EL (cell line): Measurements from ENCODE around the gene NSMCE1.

ENCODE experiments used
- DNase-seq: peaks from one replicate; pipeline ENCODE4 v3.0.0-alpha.2; 2016

Gene NSMCE1

GRCh38 chr16:27189335-27189972 is 79.1 kb downstream of the NSMCE1 start:
- no peak for DNase-seq

GRCh38 chr16:27188633-27189032 is 79.9 kb downstream of the NSMCE1 start:
- no peak for DNase-seq

DNA sequence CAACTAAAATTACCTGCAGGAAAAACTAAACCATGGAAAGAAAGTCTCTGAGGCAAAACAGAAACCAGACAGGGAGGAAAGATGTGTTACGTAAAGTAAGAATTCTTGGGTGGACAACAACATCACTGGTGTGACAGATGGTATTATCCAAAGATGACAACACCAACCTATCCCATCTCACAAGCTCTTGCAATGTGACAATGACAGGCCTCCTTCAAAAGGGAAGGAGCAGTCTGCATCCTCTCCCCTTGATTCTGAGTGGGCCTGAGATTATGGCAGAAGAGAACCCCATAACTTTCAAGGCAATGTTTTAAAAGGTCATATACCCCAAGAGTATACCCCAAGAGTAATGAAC is 82.8 kb downstream of the NSMCE1 start:
- no peak for DNase-seq

GRCh38 chr16:27182906-27183405 is 85.6 kb downstream of the NSMCE1 start:
- DNase-seq: no peak

GRCh38 chr16:27181019-27181790 is 87.4 kb downstream of the NSMCE1 start:
- no peak for DNase-seq

DNA sequence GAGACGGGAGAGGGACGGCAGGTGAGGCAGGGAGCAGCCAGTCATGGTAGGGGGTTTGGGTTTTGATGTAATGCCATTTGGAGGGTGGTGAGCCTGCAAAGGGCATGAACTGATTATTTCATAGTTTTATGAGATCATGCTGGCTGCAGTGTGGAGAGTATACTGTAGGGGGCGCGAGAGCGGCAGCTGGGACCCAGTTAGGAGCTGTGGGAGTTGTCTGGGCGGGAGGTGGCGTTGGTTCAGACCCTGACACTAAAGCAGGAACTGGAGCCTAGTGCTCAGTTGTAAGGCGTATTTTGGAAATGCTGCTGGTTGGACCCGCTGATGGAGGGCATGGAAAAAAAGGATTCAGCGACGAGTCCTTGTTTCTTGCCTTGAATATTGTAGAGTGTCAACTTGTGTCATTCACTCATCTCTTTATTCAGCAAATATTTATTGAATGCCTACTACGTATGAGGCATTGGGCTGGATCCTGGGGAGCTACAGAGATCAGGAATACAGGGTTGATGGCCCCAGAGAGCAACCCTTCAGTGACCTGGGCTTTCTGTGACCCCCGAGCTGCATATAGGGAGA is 89.0 kb downstream of the NSMCE1 start:
- peak; percentile 58 for DNase-seq

- DNase-seq: peak; percentile 82
These were observed 91.4 kb downstream of the NSMCE1 start for GRCh38 chr16:27177031-27177774.

GRCh38 chr16:27175888-27176287 is 92.7 kb downstream of the NSMCE1 start:
- no peak for DNase-seq
